HG03103 (cell line): Measurements from ENCODE around the gene MBTPS1.

ENCODE experiments used
- ATAC-seq: cut with Tn5 transposase; IDR thresholded peaks from one replicate; pipeline ENCODE4 v1.9.1; 2021; ENCODE audit warnings: low read depth; ENCODE audit not compliant: unreplicated experiment

Gene MBTPS1

DNA sequence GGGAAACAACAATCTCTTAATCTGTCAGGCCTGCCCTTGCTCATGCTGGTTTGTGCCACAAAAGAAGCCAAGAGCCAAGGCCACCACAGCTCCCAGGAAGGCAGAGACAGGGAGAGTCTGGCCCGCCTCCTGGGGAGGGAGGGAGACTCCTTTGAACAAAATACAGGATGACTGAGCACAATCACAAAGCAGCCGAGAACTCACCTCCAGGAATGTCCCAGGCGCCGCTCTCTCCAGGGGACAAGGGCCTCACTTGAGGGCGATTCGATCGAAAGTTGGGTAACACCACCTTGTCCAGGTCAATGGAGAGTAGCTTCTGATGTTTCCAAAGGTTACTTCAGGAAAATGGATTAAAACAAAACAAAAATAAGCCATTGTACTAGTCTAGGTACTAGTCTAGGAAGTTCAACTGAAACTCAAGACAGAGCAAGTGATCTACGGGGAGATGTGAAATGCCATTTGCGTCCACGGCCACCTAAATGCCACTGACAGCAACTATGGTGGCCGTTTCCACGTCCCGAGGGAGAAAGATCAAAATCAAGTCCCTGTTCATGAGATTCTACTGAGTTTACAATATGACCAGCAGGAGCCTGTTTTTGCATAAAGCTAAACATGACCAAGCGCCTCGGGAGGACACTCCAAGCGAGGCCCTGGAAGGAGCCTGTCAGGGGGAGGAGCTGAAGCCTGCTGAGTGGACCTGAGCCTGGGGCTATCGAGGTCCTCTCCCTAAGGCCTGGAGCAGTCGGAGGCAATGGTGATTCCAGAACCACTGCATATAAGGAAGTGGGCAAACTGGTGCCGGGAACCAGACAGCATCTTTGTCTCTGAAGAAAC is 60.7 kb downstream of the MBTPS1 start:
- ATAC-seq, result no peak

DNA sequence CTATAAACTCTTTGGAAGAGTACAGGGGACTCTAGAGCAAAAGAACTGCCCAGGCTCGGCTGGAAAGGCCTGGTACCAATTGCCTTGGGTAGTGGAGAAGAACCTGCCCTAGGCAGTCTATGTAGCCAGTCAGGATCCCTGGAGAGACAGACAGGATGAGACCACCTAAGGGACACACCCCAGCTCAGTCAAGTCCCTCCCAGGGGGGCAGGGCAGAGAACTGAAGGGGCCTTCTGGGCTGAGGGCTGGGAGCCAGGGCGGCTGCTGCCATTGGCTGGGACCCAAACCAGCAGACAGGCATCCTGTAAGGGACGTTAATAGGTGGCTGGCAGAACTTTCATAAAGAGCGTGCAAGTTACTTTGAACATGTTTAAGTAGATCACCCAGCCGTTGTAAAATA is 61.4 kb downstream of the MBTPS1 start:
- no peak for ATAC-seq

DNA sequence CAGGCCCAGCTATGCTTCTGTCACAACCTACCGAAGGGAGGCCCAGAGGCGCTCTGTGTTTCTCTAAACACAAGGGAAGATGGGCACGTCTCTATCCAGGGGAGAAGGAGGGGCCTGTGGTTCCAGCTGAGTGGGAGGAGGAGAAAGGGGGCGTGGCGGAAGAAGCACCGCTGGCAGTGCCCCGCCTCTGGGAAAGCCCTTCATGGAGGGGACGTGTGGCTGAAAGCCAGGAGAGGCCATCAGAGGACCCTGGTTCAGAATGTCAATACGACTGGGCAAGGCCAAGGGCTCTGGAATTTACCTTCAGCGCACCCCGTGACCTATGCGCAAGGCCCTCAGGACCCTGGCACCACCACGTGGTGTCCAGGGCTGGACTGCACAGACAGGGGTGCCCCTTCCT is 61.8 kb downstream of the MBTPS1 start:
- no peak for ATAC-seq

DNA sequence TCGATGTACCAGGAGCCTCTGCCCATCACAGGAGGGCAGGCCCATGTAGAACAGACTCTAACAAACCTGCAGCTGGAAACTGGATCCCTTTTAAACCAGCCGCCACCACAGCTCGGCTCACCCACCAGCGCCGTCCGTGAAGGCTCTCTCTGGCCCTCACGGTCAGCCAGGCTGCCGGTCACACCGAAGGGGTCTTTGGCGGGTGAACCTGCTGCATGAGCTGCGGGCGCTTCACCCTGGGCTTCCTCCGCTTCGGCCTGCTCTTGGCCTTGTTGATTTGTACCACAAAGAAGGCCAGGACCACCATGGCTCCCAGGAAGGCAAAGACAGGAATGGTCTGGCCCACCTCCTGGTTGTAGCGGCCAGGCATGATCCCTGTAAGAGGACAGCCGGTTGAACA is 62.5 kb downstream of the MBTPS1 start:
- ATAC-seq, result no peak

DNA sequence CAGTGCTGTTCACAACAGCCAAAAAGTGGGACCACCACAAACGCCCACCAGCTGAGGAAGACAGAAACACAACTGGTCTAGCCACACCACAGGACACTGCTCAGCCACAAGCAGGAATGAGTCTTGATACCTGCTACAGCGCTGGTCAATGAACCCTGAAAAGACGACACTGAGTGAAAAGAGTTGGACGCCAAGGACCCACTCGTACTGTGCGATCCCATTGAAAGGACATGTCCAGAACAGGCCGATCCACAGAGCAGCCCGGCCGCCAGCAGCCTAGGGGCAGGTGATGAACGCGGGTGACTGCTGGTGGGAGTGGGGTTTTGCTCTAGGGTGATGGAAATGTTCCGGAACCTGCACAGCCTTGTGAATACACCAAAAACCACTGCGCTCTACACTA is 63.5 kb downstream of the MBTPS1 start:
- ATAC-seq, result no peak

DNA sequence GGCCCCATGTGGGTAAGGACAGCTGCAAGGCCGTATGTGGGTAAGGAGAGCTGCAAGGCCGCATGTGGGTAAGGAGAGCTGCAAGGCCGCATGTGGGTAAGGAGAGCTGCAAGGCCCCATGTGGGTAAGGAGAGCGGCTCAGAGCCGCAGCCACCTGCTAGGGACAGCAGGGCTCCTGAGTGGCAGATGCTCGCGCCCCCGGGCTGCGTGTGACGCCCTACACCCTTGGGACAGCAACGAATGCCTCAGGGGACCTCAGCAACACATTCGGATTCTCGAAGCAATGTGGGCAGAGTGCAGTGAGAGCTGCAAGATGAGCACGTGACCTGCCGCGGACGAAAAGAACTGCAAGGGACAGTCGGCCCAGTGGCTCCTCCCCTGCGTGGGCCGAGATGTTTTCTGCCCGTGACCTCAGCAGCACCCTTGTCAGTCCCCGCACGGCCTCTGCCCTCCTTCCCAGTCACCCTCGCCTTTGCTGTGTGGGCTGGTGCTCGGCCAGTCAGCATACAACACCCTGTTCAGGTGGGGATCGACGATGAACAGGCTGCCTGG is 64.6 kb downstream of the MBTPS1 start:
- no peak for ATAC-seq

DNA sequence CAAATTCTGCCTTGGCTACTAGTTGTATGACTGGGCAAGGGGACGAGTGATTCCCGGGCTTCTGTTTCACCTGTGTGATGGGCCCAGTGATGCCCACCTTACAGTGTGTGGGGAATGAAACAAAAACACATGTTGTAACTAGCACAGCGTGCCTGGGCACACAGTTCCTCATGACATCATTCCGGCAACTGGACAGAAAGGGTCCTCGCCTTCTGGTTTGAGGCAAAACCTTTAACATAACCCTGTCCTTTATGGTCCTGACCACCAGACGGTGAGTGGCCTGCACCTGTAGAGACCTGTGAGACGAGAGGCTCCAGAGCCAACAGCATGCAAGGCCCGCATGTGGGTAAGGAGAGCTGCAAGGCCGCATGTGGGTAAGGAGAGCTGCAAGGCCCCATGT is 66.4 kb downstream of the MBTPS1 start:
- no peak for ATAC-seq

DNA sequence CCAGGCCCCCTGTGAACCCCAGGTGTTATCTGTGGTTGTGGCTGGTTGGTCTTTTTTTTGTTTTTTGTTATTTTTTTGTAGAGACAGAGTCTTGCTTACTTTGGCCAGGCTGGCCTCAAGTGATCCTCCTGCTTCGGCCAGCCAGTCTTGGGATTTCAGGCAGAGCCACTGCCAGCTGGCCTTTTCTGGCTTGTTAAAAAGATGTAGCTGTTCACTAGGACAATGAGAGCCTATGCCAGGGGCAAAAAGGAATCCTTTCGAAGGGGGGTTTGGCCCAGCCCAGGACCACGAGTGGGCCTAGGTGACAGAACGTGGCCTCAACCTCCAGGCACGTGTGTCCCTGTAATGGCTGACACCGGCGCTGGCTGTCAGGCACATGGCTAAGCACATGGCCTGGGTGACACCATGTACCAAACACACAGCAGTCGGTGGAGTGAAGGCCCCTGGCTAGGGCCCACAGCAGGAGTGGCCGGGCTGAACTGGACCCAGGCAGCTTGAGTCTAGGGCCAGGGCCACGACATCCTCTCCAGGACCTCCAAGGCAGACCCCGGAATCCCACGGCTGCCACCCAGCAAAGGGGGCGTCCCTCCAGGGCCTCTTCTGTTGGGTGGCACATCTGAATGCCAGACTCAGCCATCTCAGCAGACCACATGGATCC is 67.2 kb downstream of the MBTPS1 start:
- ATAC-seq, result no peak

DNA sequence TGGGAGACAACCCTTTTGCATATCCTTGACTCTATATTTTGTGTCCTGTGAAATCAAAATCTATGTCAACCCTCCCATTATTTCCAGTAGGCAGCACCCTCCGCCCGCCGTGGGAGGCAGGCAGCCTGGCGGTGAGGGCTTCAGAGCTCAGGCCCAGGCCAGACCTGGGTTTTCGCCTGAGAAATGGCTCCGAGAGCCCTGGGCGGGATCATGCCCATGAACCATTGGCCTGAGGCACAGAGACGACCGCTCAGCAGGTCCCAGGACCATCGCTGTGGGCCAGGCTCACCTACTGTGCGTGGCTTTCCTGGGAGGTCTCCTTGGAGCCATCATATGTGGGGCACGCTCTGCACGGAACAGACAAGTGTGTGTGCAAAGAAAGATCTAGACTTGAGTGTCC is 67.9 kb downstream of the MBTPS1 start:
- no peak for ATAC-seq

DNA sequence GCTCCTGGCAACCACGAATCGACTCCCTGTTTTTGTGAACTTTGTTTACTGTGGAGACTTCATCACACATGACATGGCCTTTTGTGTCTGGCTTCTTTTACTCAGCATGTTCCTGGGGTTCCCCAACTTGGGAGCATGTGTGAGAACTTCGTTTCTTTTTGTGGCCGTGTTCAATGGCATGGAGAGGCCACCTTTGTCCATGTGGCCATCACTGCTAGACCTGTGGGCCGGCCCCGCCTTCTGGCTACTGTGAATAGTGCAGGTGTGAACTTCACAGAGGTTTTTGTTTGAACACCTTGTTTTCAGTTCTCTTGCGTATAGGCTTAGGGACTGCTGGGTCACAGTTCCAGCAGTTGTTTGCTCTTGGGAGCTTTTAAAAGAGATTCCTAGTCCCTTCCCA is 68.5 kb downstream of the MBTPS1 start:
- ATAC-seq, result no peak

DNA sequence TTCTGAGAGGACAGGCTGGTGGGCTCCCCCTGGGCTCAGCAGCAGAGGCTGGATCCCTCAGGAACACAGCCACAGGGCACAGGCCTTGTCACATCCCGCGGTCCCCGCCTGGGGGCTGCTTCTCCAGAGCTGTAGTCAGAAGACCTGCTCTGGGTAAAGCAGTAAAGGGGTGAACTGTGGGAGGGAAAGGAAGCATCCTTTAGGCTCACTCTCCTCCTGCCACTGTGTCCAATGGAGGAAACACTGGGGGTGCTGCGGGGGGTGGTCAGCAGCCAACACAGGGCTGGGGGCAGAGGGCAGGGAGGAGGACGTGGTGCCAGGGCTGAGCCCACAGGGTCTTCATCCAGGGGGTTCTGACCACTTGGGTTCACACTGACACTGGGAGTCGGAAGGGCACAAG is 69.1 kb downstream of the MBTPS1 start:
- no peak for ATAC-seq

DNA sequence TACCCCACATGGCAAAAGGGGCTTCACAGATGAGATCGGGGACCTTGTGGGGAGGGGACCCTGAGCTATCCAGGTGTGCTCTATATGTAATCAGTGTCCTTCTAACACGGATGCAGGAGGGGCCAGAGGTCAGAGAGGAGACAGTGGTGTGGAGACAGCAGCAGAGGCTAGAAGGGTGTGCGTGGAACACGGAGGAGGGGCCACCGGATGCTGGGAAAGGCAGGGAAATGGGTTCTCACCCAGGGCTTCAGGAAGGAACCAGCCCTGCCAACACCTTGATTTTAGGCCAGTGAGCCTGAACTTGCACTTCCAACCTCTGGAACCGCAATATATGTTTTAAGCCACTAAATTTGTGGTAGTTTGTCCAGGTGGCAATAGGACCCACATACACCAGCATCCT is 69.5 kb downstream of the MBTPS1 start:
- ATAC-seq, result no peak

DNA sequence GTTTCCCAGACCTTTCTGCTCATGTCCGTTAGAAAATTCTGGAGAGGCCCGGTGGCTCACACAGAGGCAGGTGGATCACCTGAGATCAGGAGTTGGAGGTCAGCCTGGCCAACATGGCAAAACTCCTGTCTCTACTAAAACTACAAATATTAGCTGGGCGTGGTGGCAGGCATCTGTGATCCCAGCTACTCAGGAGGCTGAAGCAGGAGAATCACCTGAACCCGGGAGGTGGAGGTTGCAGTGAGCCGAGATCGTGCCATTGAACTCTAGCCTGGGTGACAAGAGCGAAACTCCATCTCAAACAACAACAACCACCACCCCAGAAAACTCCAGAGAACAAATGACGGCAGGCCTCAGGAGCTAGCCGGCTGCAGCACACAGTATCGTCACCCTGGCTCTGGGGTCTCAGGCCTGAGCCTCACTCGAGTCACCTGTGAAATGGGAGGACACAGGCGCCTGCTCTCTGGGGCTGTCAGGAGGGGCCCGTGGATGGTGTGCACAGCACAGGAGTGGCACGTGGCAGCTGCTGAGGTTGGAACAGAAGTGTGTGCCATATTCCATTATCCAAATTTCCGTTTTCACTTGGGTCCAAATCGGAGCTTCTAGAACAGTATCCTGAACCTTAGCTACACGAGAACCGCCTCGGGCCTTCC is 70.8 kb downstream of the MBTPS1 start:
- ATAC-seq, result no peak

DNA sequence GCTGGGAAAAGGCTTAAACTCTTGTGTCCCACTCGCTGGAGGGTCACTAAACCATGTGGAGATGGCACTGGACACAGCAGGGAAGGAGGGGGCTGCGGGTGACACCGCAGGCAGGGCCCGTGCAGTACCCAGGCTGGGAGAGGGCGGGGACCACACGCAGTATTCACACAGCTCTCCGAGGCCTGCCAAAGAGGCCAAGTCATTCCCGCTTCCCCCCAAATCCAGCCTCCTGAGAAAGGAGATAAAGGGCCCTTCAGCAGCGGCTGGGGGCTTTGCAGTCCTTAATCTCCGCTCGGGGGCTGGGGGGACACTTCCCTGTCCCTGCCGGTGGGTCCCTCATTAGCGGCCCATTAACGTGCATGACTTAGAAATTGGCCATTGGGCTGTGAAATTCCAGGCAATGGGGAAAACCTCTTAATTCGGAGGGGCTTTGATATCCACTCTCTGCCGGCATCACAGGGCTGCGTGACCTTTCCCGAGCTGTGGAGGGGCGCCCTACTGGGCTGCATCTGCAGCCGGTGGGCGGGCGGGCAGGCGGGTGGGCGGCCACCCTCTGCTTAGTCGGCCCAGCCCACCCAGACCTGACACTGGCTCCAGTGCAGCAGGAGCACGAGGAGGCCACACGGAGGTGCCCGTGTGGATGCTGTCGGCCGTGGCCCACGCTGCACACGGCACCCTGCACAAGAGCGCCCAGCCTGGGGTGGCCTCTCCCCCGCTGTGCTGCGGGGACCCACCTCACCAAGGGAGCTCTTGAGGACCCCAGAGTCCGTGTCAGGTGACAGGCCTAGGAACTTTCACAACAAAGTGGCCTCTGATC is 71.5 kb downstream of the MBTPS1 start:
- no peak for ATAC-seq

DNA sequence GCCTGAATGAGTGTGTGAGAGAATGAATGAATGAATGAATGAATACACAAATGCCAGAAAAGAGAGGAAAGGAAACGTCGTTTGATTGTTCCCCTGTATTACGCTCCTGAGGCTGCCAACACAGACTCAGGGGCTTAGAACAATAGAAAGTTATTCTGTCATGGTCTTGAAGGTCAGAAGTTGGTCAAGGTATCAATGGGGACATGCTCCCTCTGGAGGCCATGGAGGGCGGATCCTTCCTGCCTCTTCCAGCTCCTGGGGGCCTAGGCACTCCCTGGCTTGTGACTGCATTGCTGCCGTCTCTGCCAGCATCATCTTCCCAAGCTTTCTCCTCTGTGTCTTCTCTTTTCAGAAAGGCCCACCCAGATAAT is 72.6 kb downstream of the MBTPS1 start:
- no peak for ATAC-seq

DNA sequence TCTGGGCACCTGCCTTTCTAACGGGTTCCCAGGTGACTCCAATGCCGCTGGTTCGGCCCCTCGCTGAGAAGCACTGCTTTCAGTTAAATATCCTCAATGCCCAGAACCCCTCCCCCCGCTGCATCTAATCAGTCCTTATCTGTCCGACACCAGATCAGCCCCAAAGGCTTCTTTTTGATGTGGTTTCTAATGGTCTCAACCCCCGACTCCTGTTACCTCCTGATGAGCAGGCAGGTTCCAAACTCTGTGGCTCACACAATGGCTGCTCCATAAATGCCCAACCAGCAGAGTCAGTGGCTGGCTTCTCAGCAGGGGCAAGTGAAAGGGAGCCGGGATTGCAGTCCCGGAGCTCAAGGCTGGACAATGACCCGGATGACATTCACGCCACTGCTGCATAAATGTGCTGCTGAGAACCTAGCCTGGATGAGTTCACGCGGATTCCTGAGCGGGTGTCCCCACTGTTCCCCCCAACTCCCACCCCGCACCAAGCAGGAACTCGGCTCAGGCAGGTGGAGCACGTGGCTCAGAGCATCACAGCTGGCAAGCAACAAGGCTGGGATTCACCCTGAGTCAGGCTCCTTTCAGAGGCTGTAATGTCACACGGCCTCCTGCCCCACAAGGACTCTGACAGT is 73.1 kb downstream of the MBTPS1 start:
- ATAC-seq, result no peak

DNA sequence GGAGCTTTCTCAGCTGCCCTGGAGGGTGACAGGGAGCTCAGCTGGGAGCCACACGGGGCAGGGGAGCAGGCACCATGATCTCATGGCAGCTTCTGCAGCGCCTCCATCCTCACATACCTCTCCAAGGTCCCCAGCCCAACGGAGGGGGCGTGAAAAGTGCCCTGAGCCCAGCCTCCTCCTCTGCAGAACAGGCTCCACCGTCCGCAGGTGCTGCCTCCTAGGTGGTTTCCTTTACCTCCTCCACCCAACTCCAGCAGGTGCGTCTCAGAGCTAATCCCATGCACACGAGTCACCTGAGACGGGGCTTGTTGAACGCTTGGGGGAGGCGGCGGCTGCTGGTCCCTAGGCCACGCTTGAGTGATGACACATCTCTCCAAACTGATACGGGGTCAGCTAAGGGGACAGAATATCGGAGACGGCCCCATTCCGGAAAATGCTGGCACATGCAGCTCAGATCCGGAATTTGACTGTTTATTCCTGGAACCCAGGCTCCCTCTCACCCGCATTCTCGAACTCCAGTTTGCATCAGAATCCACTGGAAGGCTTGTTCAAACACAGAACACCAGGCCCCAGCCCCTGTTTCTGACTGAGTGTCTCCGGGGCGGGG is 73.8 kb downstream of the MBTPS1 start:
- ATAC-seq, result no peak

DNA sequence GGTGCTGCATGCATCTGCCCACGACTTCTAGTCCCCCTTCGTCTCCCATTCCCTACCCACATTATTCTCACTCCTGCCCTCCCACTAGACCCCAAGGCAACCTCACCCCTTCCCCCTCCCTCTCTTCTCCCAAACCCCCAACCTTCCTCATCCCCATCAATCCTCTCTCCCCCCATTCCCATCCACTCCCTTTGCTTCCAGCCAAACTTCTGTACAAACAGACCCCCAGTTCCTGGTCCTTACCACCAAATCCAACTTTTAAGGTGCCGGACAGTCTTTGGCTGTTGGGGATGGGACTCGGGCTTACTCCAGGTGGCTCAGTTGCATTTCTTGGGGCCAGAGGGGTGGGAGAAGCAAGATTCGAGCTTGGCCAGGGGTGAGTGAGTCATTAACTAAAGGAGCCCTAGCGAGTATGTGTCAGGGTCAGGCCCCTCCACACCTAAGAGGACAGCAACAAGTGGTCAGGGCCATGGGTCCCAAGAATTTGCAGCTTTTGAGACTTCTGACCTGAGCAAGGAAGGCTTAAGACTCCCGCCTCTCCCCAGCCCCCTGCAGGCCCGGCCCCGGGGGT is 74.3 kb downstream of the MBTPS1 start, which contains the start of gene SLC38A8:
Gene SLC38A8 (minus strand): TSS at position 488 of the 571 bp plus-strand sequence. CDS start 638 bp downstream, outside the sequence.
- no peak for ATAC-seq

DNA sequence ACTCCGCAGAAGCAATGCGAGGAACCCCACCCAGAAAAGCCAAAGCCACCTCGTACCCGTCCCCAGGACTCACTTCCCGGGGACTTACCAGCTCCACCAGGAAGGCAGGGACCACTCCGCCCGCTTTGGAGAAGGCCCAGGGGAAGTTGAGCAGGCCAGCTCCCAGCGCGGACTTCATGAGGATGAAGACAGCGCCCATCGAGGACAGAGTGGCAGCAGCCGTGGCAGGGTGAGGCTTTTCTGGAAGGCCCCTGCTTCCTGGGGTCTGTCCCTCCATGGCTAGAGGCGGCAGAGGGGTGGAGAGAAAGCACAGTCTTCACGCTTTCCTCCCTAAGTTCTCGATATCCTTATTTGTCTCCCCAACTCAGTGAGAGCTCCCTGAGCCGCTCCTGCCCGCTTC is 74.9 kb downstream of the MBTPS1 start:
- ATAC-seq, result no peak
